HEK293 (cell line): ENCODE results near the gene PPP1CA.

Experiments used
- CTCF ChIA-PET: fragments of 350-600 bp; formaldehyde crosslinking; extraction: SDS; loops from one replicate; lab custom pipeline; 2021; ENCODE audit warnings: antibody characterized with exemption; lab: Yijun Ruan, JAX
- POLR2A ChIA-PET: fragments of 300-600 bp; formaldehyde crosslinking; extraction: SDS; loops from one replicate; lab custom pipeline; 2020; ENCODE audit warnings: antibody characterized with exemption, inconsistent platforms; lab: Yijun Ruan, JAX
- H3K27ac ChIP-seq: fragments of 200-500 bp; sonication (Bioruptor generic); 2 replicates; pipeline ENCODE4 v1.5.1; 2014; ENCODE audit warnings: low read depth, low read length, control low read depth, inconsistent platforms; ENCODE audit errors: extremely low read depth
- H3K36me3 ChIP-seq, 2 experiments: fragments of 200-500 bp in 1 of 2; sonication (Bioruptor generic) in 1 of 2; 1 replicate in 1 of 2; 2 replicates in 1 of 2; pipeline ENCODE4 v1.5.1; 2014 to 2017; ENCODE audit warnings: inconsistent platforms in 2 of 2, low read length in 2 of 2; ENCODE audit not compliant: control insufficient read depth in 2 of 2, insufficient read depth in 1 of 2
- H3K4me1 ChIP-seq: fragments of 200-500 bp; sonication (Bioruptor generic); 2 replicates; pipeline ENCODE4 v1.5.1; 2014; ENCODE audit warnings: mild to moderate bottlenecking, low read length, inconsistent platforms; ENCODE audit not compliant: control insufficient read depth, insufficient read depth
- H3K4me3 ChIP-seq: 2 replicates; pipeline ENCODE4 v1.5.1; 2011; ENCODE audit warnings: low read depth, mild to moderate bottlenecking, control low read depth, low read length, moderate library complexity
- H3K9me3 ChIP-seq: fragments of 200-500 bp; sonication (Bioruptor generic); 2 replicates; pipeline ENCODE4 v1.5.1; 2014; ENCODE audit warnings: low read depth, low read length, inconsistent platforms; ENCODE audit not compliant: control insufficient read depth, insufficient read depth
- CTCF ChIP-seq: fragments of 450-650 bp; formaldehyde crosslinking; IDR thresholded peaks from 2 replicates; pipeline ENCODE4 v1.5.1; 2016; ENCODE audit warnings: missing biosample characterization, missing genetic modification characterization
- GFI1B ChIP-seq: fragments of 450-650 bp; formaldehyde crosslinking; IDR thresholded peaks from 2 replicates; pipeline ENCODE4 v1.5.1; 2016; ENCODE audit warnings: missing biosample characterization, missing genetic modification characterization
- REST ChIP-seq: fragments of 450-650 bp; formaldehyde crosslinking; IDR thresholded peaks from 2 replicates; pipeline ENCODE4 v1.5.1; 2016; ENCODE audit warnings: missing biosample characterization, missing genetic modification characterization
- SALL2 ChIP-seq: fragments of 450-650 bp; formaldehyde crosslinking; IDR thresholded peaks from 2 replicates; pipeline ENCODE4 v1.5.0; 2017; ENCODE audit warnings: missing biosample characterization, mild to moderate bottlenecking, missing genetic modification characterization, borderline replicate concordance
- SP2 ChIP-seq: fragments of 450-650 bp; formaldehyde crosslinking; IDR thresholded peaks from 2 replicates; pipeline ENCODE4 v1.5.1; 2016; ENCODE audit warnings: missing biosample characterization, missing genetic modification characterization
- ZBTB20 ChIP-seq: fragments of 450-650 bp; formaldehyde crosslinking; IDR thresholded peaks from 2 replicates; pipeline ENCODE4 v1.5.1; 2016; ENCODE audit warnings: missing biosample characterization, missing genetic modification characterization
- ZBTB21 ChIP-seq: fragments of 450-650 bp; formaldehyde crosslinking; IDR thresholded peaks from 2 replicates; pipeline ENCODE4 v1.5.1; 2017; ENCODE audit warnings: missing biosample characterization, missing genetic modification characterization
- ZNF114 ChIP-seq: fragments of 450-650 bp; formaldehyde crosslinking; IDR thresholded peaks from 2 replicates; pipeline ENCODE4 v1.5.0; 2017; ENCODE audit warnings: missing biosample characterization, missing genetic modification characterization
- ZNF292 ChIP-seq: fragments of 450-650 bp; formaldehyde crosslinking; IDR thresholded peaks from 2 replicates; pipeline ENCODE4 v1.5.1; 2016; ENCODE audit warnings: low read depth, missing biosample characterization, missing genetic modification characterization, borderline replicate concordance
- ZNF335 ChIP-seq: fragments of 450-650 bp; formaldehyde crosslinking; conservative IDR thresholded peaks from 2 replicates; pipeline ENCODE4 v1.5.1; 2016; ENCODE audit warnings: missing biosample characterization, missing genetic modification characterization
- ZNF548 ChIP-seq: fragments of 450-650 bp; formaldehyde crosslinking; IDR thresholded peaks from 2 replicates; pipeline ENCODE4 v1.5.1; 2016; ENCODE audit warnings: missing biosample characterization, missing genetic modification characterization
- ZNF561 ChIP-seq: fragments of 450-650 bp; IDR thresholded peaks from 2 replicates; pipeline ENCODE4 v1.5.1; 2018; ENCODE audit warnings: missing biosample characterization, missing genetic modification characterization, borderline replicate concordance
- ZNF629 ChIP-seq: fragments of 450-650 bp; formaldehyde crosslinking; IDR thresholded peaks from 2 replicates; pipeline ENCODE4 v1.5.1; 2017; ENCODE audit warnings: missing biosample characterization, missing genetic modification characterization
- ZSCAN16 ChIP-seq: fragments of 450-650 bp; formaldehyde crosslinking; IDR thresholded peaks from 2 replicates; pipeline ENCODE4 v1.5.1; 2016; ENCODE audit warnings: missing biosample characterization, missing genetic modification characterization
- ZSCAN18 ChIP-seq: fragments of 450-650 bp; formaldehyde crosslinking; IDR thresholded peaks from 2 replicates; pipeline ENCODE4 v1.5.1; 2016; ENCODE audit warnings: missing biosample characterization, missing genetic modification characterization

Gene PPP1CA

GRCh38 chr11:67400942-67401494 is 640 bp downstream of the PPP1CA start (continued):
- TF ChIP-seq CTCF (peak; percentile 54; the same call in 1 of the 2 replicates), ZNF114 (no peak), ZSCAN16 (tag by site-specific recombination) (no peak), ZNF292 (tag by site-specific recombination) (no peak), ZSCAN18 (tag by site-specific recombination) (no peak)

- ChIA-PET CTCF (interaction anchor here (0.6 to 2.8 kb wide), 12 partner anchors 8 to 106 kb away, joined by 4 to 20 read pairs (median 7); partner anchors contain the start of genes PITPNM1, RAD9A and TMEM134), POLR2A (interaction anchor here (1.0 to 3.3 kb wide), 15 partner anchors 8 to 105 kb away, joined by 3 to 53 read pairs (median 9); partner anchors contain the start of genes AIP, CORO1B, PITPNM1 and POLD4)
- Histone ChIP-seq H3K4me1 (no peaks in the 10 kb centered on the region), H3K36me3 (peaks cover 0 to 51% of the 10 kb centered on the region in 2 experiments; a peak in 2 of 3 replicates), H3K9me3 (no peaks in the 10 kb centered on the region), H3K27ac (no peak overlapping the region), H3K4me3 (peak overlapping the region; percentile 79)
- TF ChIP-seq SP2 (tag by site-specific recombination): 0 out of 2 replicates have a peak, but pooled peaks have one; percentile 10
- TF ChIP-seq ZNF335 (tag by site-specific recombination): no peak
- no peak for TF ChIP-seq GFI1B (tag by site-specific recombination)
- no peak for TF ChIP-seq ZNF561 (tag by site-specific recombination)
- TF ChIP-seq ZNF548 (tag by site-specific recombination): no peak
- TF ChIP-seq ZBTB21 (tag by site-specific recombination): no peak
- TF ChIP-seq ZNF629: no peak
- peak; percentile 68; the same call in 1 of the 2 replicates for TF ChIP-seq ZBTB20 (tag by site-specific recombination)
These were observed 1.3 kb downstream of the PPP1CA start for GRCh38 chr11:67400251-67400941.

- POLR2A ChIA-PET: no interaction called here
- no peak overlapping the region for H3K27ac ChIP-seq
- CTCF ChIA-PET: no interaction called here
- no peaks in the 10 kb centered on the region for H3K4me1 ChIP-seq
- H3K9me3 ChIP-seq: no peaks in the 10 kb centered on the region
- H3K4me3 ChIP-seq: no peak overlapping the region
- peaks cover 0 to 60% of the 10 kb centered on the region in 2 experiments; a peak in 2 of 3 replicates for H3K36me3 ChIP-seq
- no peak for TF ChIP-seq ZNF561 (tag by site-specific recombination)
- no peak for TF ChIP-seq REST (tag by site-specific recombination)
- no peak for TF ChIP-seq SALL2 (tag by site-specific recombination)
These were observed 2.7 kb downstream of the PPP1CA start for GRCh38 chr11:67398661-67399563.
